ENCODE measurements around the gene ACAD11.

The ACAD11 gene

GRCh38 chr3:132661101-132661500 is 1.5 kb upstream of the ACAD11 start:
- Histone ChIP-seq H3K4me1 (ENCODE audit: control insufficient read depth, low read depth, low read length) (peaks cover 4% of the 10 kb centered on the region), H3K4me3 (ENCODE audit: low read length) (peak overlapping the region; percentile 91), H3K27me3 (ENCODE audit: control insufficient read depth, insufficient read depth, low read length) (no peaks in the 10 kb centered on the region), H3K9ac (ENCODE audit: low read length) (peak overlapping the region; percentile 76), H3K36me3 (ENCODE audit: control insufficient read depth, low read depth, low read length) (no peaks in the 10 kb centered on the region), H3K27ac (ENCODE audit: low read length) (no peak overlapping the region), H3K9me3 (ENCODE audit: control insufficient read depth, low read depth, low read length) (no peaks in the 10 kb centered on the region)

- Histone ChIP-seq H3K4me1 (ENCODE audit: control insufficient read depth, low read depth, low read length) (peaks cover 4% of the 10 kb centered on the region), H3K4me3 (ENCODE audit: low read length) (peak overlapping the region; percentile 91), H3K27ac (ENCODE audit: low read length) (no peak overlapping the region), H3K9ac (ENCODE audit: low read length) (peak overlapping the region; percentile 76), H3K36me3 (ENCODE audit: control insufficient read depth, low read depth, low read length) (no peaks in the 10 kb centered on the region), H3K27me3 (ENCODE audit: control insufficient read depth, insufficient read depth, low read length) (no peaks in the 10 kb centered on the region), H3K9me3 (ENCODE audit: control insufficient read depth, low read depth, low read length) (no peaks in the 10 kb centered on the region)
These were observed 1.1 kb upstream of the ACAD11 start for GRCh38 chr3:132660811-132661070.

GRCh38 chr3:132660052-132660810 is 622 bp upstream of the ACAD11 start, which contains the start of gene UBA5:
Gene UBA5 (plus strand): TSS chr3:132660329. CDS start chr3:132660538, 209 bp downstream.
- H3K4me1 ChIP-seq (ENCODE audit: control insufficient read depth, low read depth, low read length), result peaks cover 4% of the 10 kb centered on the region
- no peaks in the 10 kb centered on the region for H3K36me3 ChIP-seq (ENCODE audit: control insufficient read depth, low read depth, low read length)
- H3K4me3 ChIP-seq (ENCODE audit: low read length), result peak within 1 kb of the TSS; percentile 91
- H3K27ac ChIP-seq (ENCODE audit: low read length), result peak within 1 kb of the TSS; percentile 32
- H3K9ac ChIP-seq (ENCODE audit: low read length), result peak within 1 kb of the TSS; percentile 76
- no peaks in the 10 kb centered on the region for H3K9me3 ChIP-seq (ENCODE audit: control insufficient read depth, low read depth, low read length)
- no peaks in the 10 kb centered on the region for H3K27me3 ChIP-seq (ENCODE audit: control insufficient read depth, insufficient read depth, low read length)

- Histone ChIP-seq H3K4me3 (ENCODE audit: low read length) (peak overlapping the region; percentile 91), H3K27me3 (ENCODE audit: control insufficient read depth, insufficient read depth, low read length) (no peaks in the 10 kb centered on the region), H3K27ac (ENCODE audit: low read length) (no peak overlapping the region), H3K9ac (ENCODE audit: low read length) (peak overlapping the region; percentile 76), H3K9me3 (ENCODE audit: control insufficient read depth, low read depth, low read length) (no peaks in the 10 kb centered on the region), H3K4me1 (ENCODE audit: control insufficient read depth, low read depth, low read length) (peaks cover 4% of the 10 kb centered on the region), H3K36me3 (ENCODE audit: control insufficient read depth, low read depth, low read length) (no peaks in the 10 kb centered on the region)
These were observed 627 bp downstream of the ACAD11 start for GRCh38 chr3:132659000-132659364.

- H3K9me3 ChIP-seq (ENCODE audit: control insufficient read depth, low read depth, low read length), result no peaks in the 10 kb centered on the region
- H3K27ac ChIP-seq (ENCODE audit: low read length), result no peak overlapping the region
- H3K4me3 ChIP-seq (ENCODE audit: low read length), result no peak overlapping the region
- peaks cover 4% of the 10 kb centered on the region for H3K4me1 ChIP-seq (ENCODE audit: control insufficient read depth, low read depth, low read length)
- H3K9ac ChIP-seq (ENCODE audit: low read length), result no peak overlapping the region
- no peaks in the 10 kb centered on the region for H3K27me3 ChIP-seq (ENCODE audit: control insufficient read depth, insufficient read depth, low read length)
- no peaks in the 10 kb centered on the region for H3K36me3 ChIP-seq (ENCODE audit: control insufficient read depth, low read depth, low read length)
These were observed 1.5 kb downstream of the ACAD11 start for GRCh38 chr3:132657869-132658747.

- H3K9ac ChIP-seq (ENCODE audit: low read length), result no peak overlapping the region
- H3K4me3 ChIP-seq (ENCODE audit: low read length), result no peak overlapping the region
- no peaks in the 10 kb centered on the region for H3K27me3 ChIP-seq (ENCODE audit: control insufficient read depth, insufficient read depth, low read length)
- no peaks in the 10 kb centered on the region for H3K36me3 ChIP-seq (ENCODE audit: control insufficient read depth, low read depth, low read length)
- no peaks in the 10 kb centered on the region for H3K4me1 ChIP-seq (ENCODE audit: control insufficient read depth, low read depth, low read length)
- no peak overlapping the region for H3K27ac ChIP-seq (ENCODE audit: low read length)
- no peaks in the 10 kb centered on the region for H3K9me3 ChIP-seq (ENCODE audit: control insufficient read depth, low read depth, low read length)
These were observed 4.1 kb downstream of the ACAD11 start for GRCh38 chr3:132655471-132655870.

GRCh38 chr3:132654721-132655120 is 4.9 kb downstream of the ACAD11 start:
- Histone ChIP-seq H3K4me1 (ENCODE audit: control insufficient read depth, low read depth, low read length) (no peaks in the 10 kb centered on the region), H3K9ac (ENCODE audit: low read length) (no peak overlapping the region), H3K27ac (ENCODE audit: low read length) (no peak overlapping the region), H3K27me3 (ENCODE audit: control insufficient read depth, insufficient read depth, low read length) (no peaks in the 10 kb centered on the region), H3K9me3 (ENCODE audit: control insufficient read depth, low read depth, low read length) (no peaks in the 10 kb centered on the region), H3K4me3 (ENCODE audit: low read length) (no peak overlapping the region), H3K36me3 (ENCODE audit: control insufficient read depth, low read depth, low read length) (no peaks in the 10 kb centered on the region)

GRCh38 chr3:132654190-132654589 is 5.4 kb downstream of the ACAD11 start:
- H3K4me1 ChIP-seq (ENCODE audit: control insufficient read depth, low read depth, low read length), result no peaks in the 10 kb centered on the region
- H3K27me3 ChIP-seq (ENCODE audit: control insufficient read depth, insufficient read depth, low read length), result no peaks in the 10 kb centered on the region
- H3K36me3 ChIP-seq (ENCODE audit: control insufficient read depth, low read depth, low read length), result no peaks in the 10 kb centered on the region
- no peak overlapping the region for H3K9ac ChIP-seq (ENCODE audit: low read length)
- H3K4me3 ChIP-seq (ENCODE audit: low read length), result no peak overlapping the region
- no peak overlapping the region for H3K27ac ChIP-seq (ENCODE audit: low read length)
- no peaks in the 10 kb centered on the region for H3K9me3 ChIP-seq (ENCODE audit: control insufficient read depth, low read depth, low read length)

GRCh38 chr3:132652640-132653270 is 6.9 kb downstream of the ACAD11 start:
- Histone ChIP-seq H3K36me3 (ENCODE audit: control insufficient read depth, low read depth, low read length) (no peaks in the 10 kb centered on the region), H3K9ac (ENCODE audit: low read length) (no peak overlapping the region), H3K9me3 (ENCODE audit: control insufficient read depth, low read depth, low read length) (no peaks in the 10 kb centered on the region), H3K4me1 (ENCODE audit: control insufficient read depth, low read depth, low read length) (no peaks in the 10 kb centered on the region), H3K4me3 (ENCODE audit: low read length) (no peak overlapping the region), H3K27ac (ENCODE audit: low read length) (no peak overlapping the region), H3K27me3 (ENCODE audit: control insufficient read depth, insufficient read depth, low read length) (no peaks in the 10 kb centered on the region)

GRCh38 chr3:132650153-132650552 is 9.5 kb downstream of the ACAD11 start:
- H3K9me3 ChIP-seq (ENCODE audit: control insufficient read depth, low read depth, low read length), result no peaks in the 10 kb centered on the region
- H3K4me3 ChIP-seq (ENCODE audit: low read length), result no peak overlapping the region
- no peaks in the 10 kb centered on the region for H3K27me3 ChIP-seq (ENCODE audit: control insufficient read depth, insufficient read depth, low read length)
- no peaks in the 10 kb centered on the region for H3K36me3 ChIP-seq (ENCODE audit: control insufficient read depth, low read depth, low read length)
- no peak overlapping the region for H3K27ac ChIP-seq (ENCODE audit: low read length)
- H3K4me1 ChIP-seq (ENCODE audit: control insufficient read depth, low read depth, low read length), result no peaks in the 10 kb centered on the region
- no peak overlapping the region for H3K9ac ChIP-seq (ENCODE audit: low read length)

- no peak overlapping the region for H3K4me3 ChIP-seq (ENCODE audit: low read length)
These were observed 14.6 kb downstream of the ACAD11 start for GRCh38 chr3:132645058-132645457.

More at GRCh38 chr3:132645058-132645457, 14.6 kb downstream of the ACAD11 start:
- Histone ChIP-seq H3K27ac (ENCODE audit: low read length) (no peak overlapping the region), H3K36me3 (ENCODE audit: control insufficient read depth, low read depth, low read length) (no peaks in the 10 kb centered on the region), H3K27me3 (ENCODE audit: control insufficient read depth, insufficient read depth, low read length) (no peaks in the 10 kb centered on the region), H3K9me3 (ENCODE audit: control insufficient read depth, low read depth, low read length) (no peaks in the 10 kb centered on the region), H3K4me1 (ENCODE audit: control insufficient read depth, low read depth, low read length) (no peaks in the 10 kb centered on the region), H3K9ac (ENCODE audit: low read length) (no peak overlapping the region)
